GM21717 (cell line): ENCODE data around the gene C17orf50.

Experiments
- ATAC-seq: cut with Tn5 transposase; IDR thresholded peaks from one replicate; pipeline ENCODE4 v1.9.1; 2021; ENCODE audit warnings: mild to moderate bottlenecking, moderate library complexity; ENCODE audit not compliant: unreplicated experiment

The C17orf50 gene

GRCh38 chr17:35760587-35760986 lies at the start of gene C17orf50:
TSS of gene C17orf50 (plus strand) at chr17:35760887. CDS start at chr17:35760942, 55 bp downstream.
- ATAC-seq = no peak

GRCh38 chr17:35710950-35711349 lies 49.7 kb upstream of the C17orf50 start:
- ATAC-seq = no peak

- ATAC-seq = no peak
These were observed 47.5 kb upstream of the C17orf50 start for GRCh38 chr17:35713069-35713728.

- no peak for ATAC-seq
These were observed 45.7 kb upstream of the C17orf50 start for GRCh38 chr17:35714988-35715387.

- no peak for ATAC-seq
These were observed 45.3 kb upstream of the C17orf50 start for GRCh38 chr17:35715416-35715815.

- no peak for ATAC-seq
These were observed 44.5 kb upstream of the C17orf50 start for GRCh38 chr17:35716173-35716572.

GRCh38 chr17:35716897-35717465 lies 43.7 kb upstream of the C17orf50 start:
- no peak for ATAC-seq

GRCh38 chr17:35717475-35717874 lies 43.2 kb upstream of the C17orf50 start:
- no peak for ATAC-seq

GRCh38 chr17:35723735-35724134 lies 37.0 kb upstream of the C17orf50 start:
- no peak for ATAC-seq

GRCh38 chr17:35725058-35725457 lies 35.6 kb upstream of the C17orf50 start:
- no peak for ATAC-seq

- no peak for ATAC-seq
These were observed 34.9 kb upstream of the C17orf50 start for GRCh38 chr17:35725802-35726126.

GRCh38 chr17:35726127-35726952 lies 34.3 kb upstream of the C17orf50 start:
- ATAC-seq = no peak

GRCh38 chr17:35726953-35727460 lies 33.7 kb upstream of the C17orf50 start:
- ATAC-seq = no peak

- no peak for ATAC-seq
These were observed 33.1 kb upstream of the C17orf50 start for GRCh38 chr17:35727635-35728034.

- no peak for ATAC-seq
These were observed 32.1 kb upstream of the C17orf50 start for GRCh38 chr17:35728551-35728950.

- ATAC-seq = no peak
These were observed 31.3 kb upstream of the C17orf50 start for GRCh38 chr17:35729405-35729833.

GRCh38 chr17:35730400-35731005 lies 30.2 kb upstream of the C17orf50 start:
- ATAC-seq = no peak

GRCh38 chr17:35731239-35731916 lies 29.3 kb upstream of the C17orf50 start, which contains the start of gene RASL10B:
TSS of gene RASL10B (plus strand) at chr17:35731639. CDS start at chr17:35735185, 3,546 bp downstream.
- no peak for ATAC-seq

- no peak for ATAC-seq
These were observed 28.5 kb upstream of the C17orf50 start for GRCh38 chr17:35731917-35732805.

GRCh38 chr17:35732806-35733136 lies 27.9 kb upstream of the C17orf50 start:
- no peak for ATAC-seq
